DMS53 (cell line): ENCODE data around the gene OCRL.

Experiments used
- DNase-seq: peaks from one replicate; lab custom pipeline; 2025; lab: John Stamatoyannopoulos, UW

Gene OCRL

GRCh38 chrX:129636175-129636681 is 96.2 kb downstream of the OCRL start:
- DNase-seq = no peak

- peak; percentile 69 for DNase-seq
These were observed 97.4 kb downstream of the OCRL start for GRCh38 chrX:129637217-129638109.

GRCh38 chrX:129638917-129639316 is 98.9 kb downstream of the OCRL start:
- DNase-seq = no peak

- no peak for DNase-seq
These were observed 100.7 kb downstream of the OCRL start for GRCh38 chrX:129640737-129641136.

- DNase-seq = no peak
These were observed 101.4 kb downstream of the OCRL start for GRCh38 chrX:129641469-129641868.

- no peak for DNase-seq
These were observed 101.9 kb downstream of the OCRL start for GRCh38 chrX:129641941-129642340.
